ENCODE measurements around the gene CERS1.

GRCh38 chr19:18861235-18861634, 34.7 kb downstream of the CERS1 start:
- TF ChIP-seq CTCF (tag by site-specific recombination; IDR thresholded peaks at IDR 0.05) (no peak), ZNF311 (tag by site-specific recombination; IDR thresholded peaks at IDR 0.05; ENCODE audit: borderline replicate concordance) (no peak), ZNF239 (tag by site-specific recombination; IDR thresholded peaks at IDR 0.05) (no peak)

All from HEK293 (cell line).